Mucosa of stomach (tissue), 1 donor: Measurements from ENCODE around the gene F2.
"Not testable (repeated sequence)": the region's sequence is repeated elsewhere in the genome, so short reads cannot be mapped to it uniquely, and the experiment has no call there.

Source experiments
- H3K27me3 ChIP-seq: one replicate; pipeline ENCODE4 v1.7.0; 2013; ENCODE audit warnings: mild to moderate bottlenecking, low read length; ENCODE audit not compliant: control insufficient read depth, insufficient read depth
- H3K36me3 ChIP-seq: one replicate; pipeline ENCODE4 v1.7.0; 2013; ENCODE audit warnings: low read length; ENCODE audit not compliant: control insufficient read depth, insufficient read depth
- H3K4me1 ChIP-seq: one replicate; pipeline ENCODE4 v1.7.0; 2013; ENCODE audit warnings: mild to moderate bottlenecking, low read length; ENCODE audit not compliant: control insufficient read depth, insufficient read depth
- H3K4me3 ChIP-seq: one replicate; pipeline ENCODE4 v1.7.0; 2013; ENCODE audit warnings: low read length
- H3K9ac ChIP-seq: one replicate; pipeline ENCODE4 v1.7.0; 2013; ENCODE audit warnings: mild to moderate bottlenecking, low read length, moderate library complexity
- H3K9me3 ChIP-seq: one replicate; pipeline ENCODE4 v1.7.0; 2013; ENCODE audit warnings: mild to moderate bottlenecking, low read length, moderate library complexity; ENCODE audit not compliant: control insufficient read depth
- donor health status: Pancreatic carcinoma.

Gene F2

GRCh38 chr11:46719048-46719542 lies at the start of gene F2:
F2 (plus strand) TSS chr11:46719213; CDS start chr11:46719236, 23 bp downstream.
- H3K4me1 ChIP-seq = peaks cover 21% of the 10 kb centered on the region
- H3K27me3 ChIP-seq = no peaks in the 10 kb centered on the region
- no peaks in the 10 kb centered on the region for H3K36me3 ChIP-seq
- no peak within 1 kb of the TSS for H3K4me3 ChIP-seq
- H3K9ac ChIP-seq = peak within 1 kb of the TSS; percentile 31
- H3K9me3 ChIP-seq = no peaks in the 10 kb centered on the region

DNA sequence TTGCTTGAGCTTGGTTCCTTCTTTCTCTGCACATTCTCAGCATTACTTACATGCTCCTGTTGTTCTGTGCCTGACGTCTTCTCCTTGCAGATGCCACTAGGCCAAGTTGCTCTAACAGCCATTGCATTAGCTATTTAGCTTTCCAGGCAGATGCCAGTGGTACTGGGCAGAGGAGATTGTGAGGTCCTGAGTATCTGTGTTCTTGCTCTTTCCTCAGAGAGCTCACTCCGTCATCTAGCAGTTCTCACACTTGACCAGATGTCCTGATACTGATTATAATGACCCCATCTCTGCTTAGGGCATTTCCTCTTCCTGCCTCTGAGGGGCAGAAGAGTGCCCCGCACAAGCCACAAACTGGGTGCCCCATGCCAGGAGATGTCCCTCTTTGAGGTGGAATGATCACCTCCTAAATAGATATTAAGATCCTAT lies 49.3 kb upstream of the F2 start:
- H3K9ac ChIP-seq = no peak overlapping the region
- H3K4me1 ChIP-seq = peaks cover 11% of the 10 kb centered on the region
- no peaks in the 10 kb centered on the region for H3K9me3 ChIP-seq

DNA sequence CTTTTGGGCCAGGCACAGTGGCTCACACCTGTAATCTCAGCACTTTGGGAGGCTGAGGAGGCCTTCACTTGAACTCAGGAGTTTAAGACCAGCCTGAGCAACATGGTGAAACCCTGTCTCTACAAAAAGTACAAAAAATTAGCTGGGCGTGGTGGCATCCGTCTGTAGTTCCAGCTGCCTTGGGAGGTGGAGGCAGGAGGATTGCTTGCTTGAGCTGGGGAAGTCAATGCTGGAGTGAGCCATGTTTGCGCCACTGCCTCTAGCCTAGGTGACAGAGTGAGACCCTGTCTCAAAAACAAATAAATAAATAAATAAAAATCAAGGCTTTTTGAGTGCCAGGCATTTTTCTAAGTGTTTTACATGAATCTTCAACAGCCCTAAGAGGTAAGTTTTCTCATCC lies 48.5 kb upstream of the F2 start:
- not testable (repeated sequence) for H3K27me3 ChIP-seq, H3K4me3 ChIP-seq, H3K9me3 ChIP-seq, H3K9ac ChIP-seq
- peaks cover 19% of the 10 kb centered on the region for H3K4me1 ChIP-seq
- H3K36me3 ChIP-seq = peaks cover 12% of the 10 kb centered on the region

More for the DNA sequence above, 49.3 kb upstream of the F2 start:
- Histone ChIP-seq H3K27me3 (no peaks in the 10 kb centered on the region), H3K4me3 (no peak overlapping the region), H3K36me3 (peaks cover 12% of the 10 kb centered on the region)

GRCh38 chr11:46671958-46672315 lies 47.1 kb upstream of the F2 start:
- H3K9ac ChIP-seq = no peak overlapping the region
- no peaks in the 10 kb centered on the region for H3K27me3 ChIP-seq
- H3K4me1 ChIP-seq = peaks cover 28% of the 10 kb centered on the region
- peaks cover 13% of the 10 kb centered on the region for H3K36me3 ChIP-seq
- H3K4me3 ChIP-seq = no peak overlapping the region
- no peaks in the 10 kb centered on the region for H3K9me3 ChIP-seq

DNA sequence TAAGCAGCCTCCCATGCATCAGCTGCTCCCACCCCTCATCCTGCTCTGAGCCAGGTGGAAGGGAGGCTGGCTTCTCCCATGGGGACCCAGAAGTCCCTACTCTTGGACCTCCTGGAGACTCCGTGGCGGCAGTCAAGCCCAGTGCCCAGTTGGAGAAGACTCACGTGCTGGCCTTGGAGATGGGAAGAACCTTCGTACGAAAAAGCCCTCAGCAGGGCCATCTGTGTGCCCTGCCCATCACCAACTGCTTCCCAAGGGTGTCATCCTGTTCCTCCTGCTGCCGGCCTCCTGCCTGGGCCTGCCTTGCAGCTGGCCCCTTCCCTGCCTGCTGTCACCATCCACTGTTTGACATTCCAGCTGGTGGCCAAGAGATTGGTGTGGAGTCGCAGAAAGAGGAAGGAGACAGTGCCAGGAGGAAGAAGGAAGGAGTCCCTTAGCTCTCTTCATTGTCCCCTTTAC lies 46.6 kb upstream of the F2 start:
- Histone ChIP-seq H3K4me3 (no peak overlapping the region), H3K9me3 (no peaks in the 10 kb centered on the region), H3K27me3 (no peaks in the 10 kb centered on the region), H3K9ac (no peak overlapping the region), H3K4me1 (peaks cover 28% of the 10 kb centered on the region), H3K36me3 (peaks cover 18% of the 10 kb centered on the region)

- Histone ChIP-seq H3K4me3 (no peak overlapping the region), H3K36me3 (peaks cover 19% of the 10 kb centered on the region), H3K4me1 (peaks cover 28% of the 10 kb centered on the region), H3K9ac (no peak overlapping the region), H3K27me3 (no peaks in the 10 kb centered on the region), H3K9me3 (no peaks in the 10 kb centered on the region)
Observed at GRCh38 chr11:46673713-46674462, 45.1 kb upstream of the F2 start.

GRCh38 chr11:46674463-46675287 lies 44.3 kb upstream of the F2 start:
- H3K9me3 ChIP-seq = no peaks in the 10 kb centered on the region
- no peak overlapping the region for H3K4me3 ChIP-seq
- peak overlapping the region; percentile 47 for H3K9ac ChIP-seq
- peaks cover 28% of the 10 kb centered on the region for H3K4me1 ChIP-seq
- no peaks in the 10 kb centered on the region for H3K27me3 ChIP-seq
- H3K36me3 ChIP-seq = peaks cover 22% of the 10 kb centered on the region

DNA sequence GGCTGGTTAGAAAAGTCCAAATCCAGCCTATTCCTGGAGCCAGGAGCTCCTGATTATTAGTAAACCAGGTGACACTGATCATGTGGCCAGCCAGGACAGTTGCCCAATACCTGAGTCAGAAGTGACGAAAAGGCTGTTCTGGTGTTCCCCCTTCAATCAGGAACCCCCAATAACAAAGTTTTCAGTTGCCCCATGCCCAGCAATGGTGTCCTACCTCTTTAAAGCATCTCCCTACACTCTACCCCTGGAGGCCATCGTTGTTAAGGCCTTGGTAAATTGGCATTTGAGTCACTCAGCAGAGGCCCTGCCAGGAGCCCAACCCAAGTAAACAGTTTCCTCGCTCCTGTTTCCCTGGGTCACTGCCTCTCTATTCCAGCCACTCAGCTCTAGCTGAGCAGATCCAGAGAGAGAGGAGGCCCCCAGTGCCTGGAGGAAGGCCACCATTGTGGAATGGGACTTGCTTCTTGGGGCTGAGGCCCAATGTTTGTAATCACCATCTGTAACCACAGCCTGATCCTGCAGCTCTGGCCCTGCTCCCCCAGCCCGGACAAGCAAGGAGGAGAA lies 43.6 kb upstream of the F2 start:
- H3K9ac ChIP-seq = peak overlapping the region; percentile 47
- peaks cover 27% of the 10 kb centered on the region for H3K36me3 ChIP-seq

DNA sequence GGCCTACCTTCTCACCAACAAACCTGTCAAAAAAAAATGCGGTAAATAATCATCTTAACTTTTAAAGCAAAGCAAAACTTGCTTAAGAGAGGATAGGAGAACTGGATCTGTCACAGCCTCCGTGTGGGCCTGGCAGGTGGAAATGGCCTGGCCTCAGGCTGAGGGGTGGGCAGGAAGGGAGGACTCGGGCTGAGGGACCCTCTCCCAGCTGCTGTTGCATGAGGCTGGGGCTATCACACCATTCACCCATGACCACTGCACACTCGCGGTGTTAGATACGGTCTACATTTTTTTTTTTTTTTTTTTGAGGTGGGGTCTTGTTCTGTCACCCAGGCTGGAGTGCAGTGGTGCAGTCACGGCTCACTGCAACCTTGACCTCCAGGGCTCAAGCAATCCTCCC lies 43.1 kb upstream of the F2 start:
- Histone ChIP-seq H3K36me3 (peaks cover 33% of the 10 kb centered on the region), H3K27me3 (no peaks in the 10 kb centered on the region), H3K4me3 (no peak overlapping the region), H3K4me1 (peaks cover 28% of the 10 kb centered on the region), H3K9ac (peak overlapping the region; percentile 47), H3K9me3 (no peaks in the 10 kb centered on the region)

More for the DNA sequence above, 43.6 kb upstream of the F2 start:
- H3K4me3 ChIP-seq = no peak overlapping the region
- no peaks in the 10 kb centered on the region for H3K9me3 ChIP-seq
- H3K27me3 ChIP-seq = no peaks in the 10 kb centered on the region
- H3K4me1 ChIP-seq = peaks cover 28% of the 10 kb centered on the region

DNA sequence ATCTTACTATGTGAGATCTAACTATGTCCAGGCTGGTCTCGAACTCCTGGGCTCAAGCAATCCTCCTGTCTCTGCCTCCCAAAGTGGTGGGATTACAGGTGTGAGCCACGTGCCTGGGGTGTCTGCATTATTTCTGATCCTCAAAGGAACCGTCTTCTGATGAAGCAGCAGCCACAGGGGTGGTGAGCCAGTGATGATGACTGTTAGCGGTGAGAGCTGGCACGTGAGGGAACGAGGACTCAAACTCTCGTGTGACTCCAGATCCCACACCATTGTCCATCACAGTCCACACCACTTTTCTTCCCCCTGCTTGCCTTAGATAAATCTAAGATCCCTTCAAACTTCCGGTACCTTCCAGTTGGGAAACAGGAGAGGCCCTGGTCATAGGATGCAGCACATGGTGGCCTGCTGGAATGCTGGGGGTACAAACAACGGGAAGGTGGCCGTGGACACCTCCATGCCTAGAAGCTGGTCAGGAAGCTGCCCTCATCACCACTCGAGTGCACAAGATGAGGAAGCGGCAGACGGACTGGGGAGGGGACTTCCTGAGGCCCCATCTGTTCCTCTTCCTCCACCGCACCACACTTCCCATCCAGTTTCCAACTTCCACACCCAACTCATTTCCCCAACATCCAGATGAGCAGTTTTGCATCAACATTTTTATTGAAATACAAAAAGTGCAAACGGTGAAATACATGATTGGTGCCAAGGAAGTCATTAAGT lies 42.4 kb upstream of the F2 start:
- H3K27me3 ChIP-seq = no peaks in the 10 kb centered on the region
- peaks cover 28% of the 10 kb centered on the region for H3K4me1 ChIP-seq
- no peaks in the 10 kb centered on the region for H3K9me3 ChIP-seq
- H3K9ac ChIP-seq = no peak overlapping the region
- no peak overlapping the region for H3K4me3 ChIP-seq
- peaks cover 40% of the 10 kb centered on the region for H3K36me3 ChIP-seq

DNA sequence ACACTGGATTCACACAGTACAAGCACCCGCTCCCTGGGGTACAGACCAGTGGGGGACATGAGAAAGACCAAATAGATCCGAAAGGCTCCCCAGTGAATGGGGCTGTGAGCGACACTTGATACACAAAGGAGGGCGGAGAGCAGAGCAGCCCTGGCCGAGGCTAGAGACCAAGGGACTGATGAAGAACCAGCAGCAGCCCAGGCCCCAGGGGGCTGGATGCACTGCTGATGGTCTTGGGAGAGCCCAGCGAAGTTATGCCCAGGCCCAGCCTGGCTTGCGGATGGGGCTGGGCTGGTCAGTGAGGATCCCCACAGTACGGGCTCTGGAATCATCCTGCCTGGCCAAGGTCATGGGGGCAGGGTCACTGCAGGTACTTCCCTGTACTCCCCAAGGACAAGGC lies 41.8 kb upstream of the F2 start:
- H3K27me3 ChIP-seq = no peaks in the 10 kb centered on the region
- peaks cover 28% of the 10 kb centered on the region for H3K4me1 ChIP-seq
- H3K4me3 ChIP-seq = no peak overlapping the region
- no peaks in the 10 kb centered on the region for H3K9me3 ChIP-seq
- peaks cover 44% of the 10 kb centered on the region for H3K36me3 ChIP-seq
- no peak overlapping the region for H3K9ac ChIP-seq
